NCI-H524 treated with DMSO at 0.1 percent for 48 hours (cell line): Measurements from ENCODE around the gene ARHGAP26.
"Not testable (repeated sequence)": the region's sequence is repeated elsewhere in the genome, so short reads cannot be mapped to it uniquely, and the experiment has no call there.

Experiments used
- DNase-seq: peaks from one replicate; lab custom pipeline; 2025; lab: John Stamatoyannopoulos, UW

Gene ARHGAP26

GRCh38 chr5:142989270-142989669, 219.1 kb downstream of the ARHGAP26 start:
- not testable (repeated sequence) for DNase-seq

- not testable (repeated sequence) for DNase-seq
Measured at GRCh38 chr5:142990073-142990472, 219.9 kb downstream of the ARHGAP26 start.

GRCh38 chr5:142994218-142994617, 224.0 kb downstream of the ARHGAP26 start:
- DNase-seq: no peak

- not testable (repeated sequence) for DNase-seq
Measured at GRCh38 chr5:142995621-142996020, 225.4 kb downstream of the ARHGAP26 start.

GRCh38 chr5:142997591-142997990, 227.4 kb downstream of the ARHGAP26 start:
- DNase-seq: no peak

- DNase-seq: no peak
Measured at GRCh38 chr5:142998316-142999020, 228.3 kb downstream of the ARHGAP26 start.

- DNase-seq: not testable (repeated sequence)
Measured at GRCh38 chr5:143000551-143000950, 230.4 kb downstream of the ARHGAP26 start.

GRCh38 chr5:143001764-143002351, 231.7 kb downstream of the ARHGAP26 start:
- no peak for DNase-seq

GRCh38 chr5:143002459-143003327, 232.5 kb downstream of the ARHGAP26 start:
- no peak for DNase-seq

GRCh38 chr5:143003328-143003636, 233.1 kb downstream of the ARHGAP26 start:
- DNase-seq: no peak

GRCh38 chr5:143004361-143005145, 234.4 kb downstream of the ARHGAP26 start:
- DNase-seq: no peak

GRCh38 chr5:143006501-143006900, 236.3 kb downstream of the ARHGAP26 start:
- no peak for DNase-seq

GRCh38 chr5:143008032-143008431, 237.9 kb downstream of the ARHGAP26 start:
- DNase-seq: no peak

- DNase-seq: no peak
Measured at GRCh38 chr5:143008809-143009521, 238.8 kb downstream of the ARHGAP26 start.

- DNase-seq: peak; percentile 90
Measured at GRCh38 chr5:143010351-143010750, 240.2 kb downstream of the ARHGAP26 start.

GRCh38 chr5:143011585-143011984, 241.4 kb downstream of the ARHGAP26 start:
- DNase-seq: no peak

GRCh38 chr5:143013176-143013891, 243.2 kb downstream of the ARHGAP26 start:
- no peak for DNase-seq

GRCh38 chr5:143014017-143014651, 244.0 kb downstream of the ARHGAP26 start:
- DNase-seq: no peak

- DNase-seq: no peak
Measured at GRCh38 chr5:143016777-143017516, 246.8 kb downstream of the ARHGAP26 start.

- no peak for DNase-seq
Measured at GRCh38 chr5:143017541-143017940, 247.4 kb downstream of the ARHGAP26 start.
